HepG2 (cell line): ENCODE measurements around the gene FHL3. TPM values are rescaled to one million over a fixed set of nuclear protein-coding genes. Genes with fewer than 3 reads are reported as not detected.
A peak's percentile ranks its signal among the peaks of the same experiment; 100 is the strongest.

Experiments used
- ATF7 ChIP-seq, 2 experiments: fragments of 450-650 bp in 1 of 2; sonication (generic) in 1 of 2; formaldehyde crosslinking in 1 of 2; IDR thresholded peaks; 2 replicates each; pipeline versions ENCODE4 v1.4.0 to v1.6.1; 2016 to 2020; ENCODE audit warnings: antibody characterized with exemption in 1 of 2, mild to moderate bottlenecking in 1 of 2, missing genetic modification reagents in 1 of 2
- CBFB ChIP-seq: sonication (generic); formaldehyde crosslinking; IDR thresholded peaks from 2 replicates; pipeline ENCODE4 v1.4.0; 2020; ENCODE audit warnings: missing genetic modification reagents
- CC2D1A ChIP-seq: sonication (generic); formaldehyde crosslinking; IDR thresholded peaks from 2 replicates; pipeline ENCODE4 v1.8.1; 2023; ENCODE audit warnings: mild to moderate bottlenecking, missing genetic modification reagents
- MXD4 ChIP-seq: IDR thresholded peaks from 2 replicates; pipeline ENCODE4 v1.6.1; 2016; ENCODE audit warnings: mild to moderate bottlenecking, missing biosample characterization, missing genetic modification reagents
- SOX5 ChIP-seq: IDR thresholded peaks from 2 replicates; pipeline ENCODE4 v1.6.1; 2016; ENCODE audit warnings: borderline replicate concordance
- SRSF1 ChIP-seq: fragments of 200-400 bp; formaldehyde crosslinking; optimal IDR thresholded peaks from 2 replicates; pipeline ENCODE3; 2017; ENCODE audit warnings: mild to moderate bottlenecking, low read depth, low read length, moderate library complexity
- ZBTB26 ChIP-seq: IDR thresholded peaks from 2 replicates; pipeline ENCODE4 v1.6.1; 2016; ENCODE audit warnings: missing compliant biosample characterization, missing genetic modification reagents, borderline replicate concordance
- ZBTB40 ChIP-seq, 2 experiments: fragments of 450-650 bp in 1 of 2; sonication (generic) in 1 of 2; formaldehyde crosslinking in 1 of 2; IDR thresholded peaks; 2 replicates each; pipeline versions ENCODE4 v1.6.1 to v1.8.0; 2016 to 2022; ENCODE audit warnings: antibody characterized with exemption in 1 of 2, mild to moderate bottlenecking in 1 of 2, missing genetic modification reagents in 1 of 2
- ZNF333 ChIP-seq: sonication (generic); formaldehyde crosslinking; IDR thresholded peaks from 2 replicates; pipeline ENCODE4 v1.4.0; 2020; ENCODE audit warnings: mild to moderate bottlenecking, missing genetic modification reagents, borderline replicate concordance
- ZNF337 ChIP-seq: sonication (generic); formaldehyde crosslinking; IDR thresholded peaks from 2 replicates; pipeline ENCODE4 v1.5.1; 2020; ENCODE audit warnings: missing genetic modification reagents, low read depth, mild to moderate bottlenecking, borderline replicate concordance
- ZNF569 ChIP-seq: sonication (generic); formaldehyde crosslinking; IDR thresholded peaks from 2 replicates; pipeline ENCODE4 v1.5.0; 2020; ENCODE audit warnings: mild to moderate bottlenecking, missing genetic modification reagents, moderate library complexity, borderline replicate concordance
- polyA plus RNA-seq, 8 experiments: library from polyadenylated mRNA; depleted of rRNA in 3 of 8; stranded (reverse) in 7 of 8; unstranded in 1 of 8; fragments of >200 nt; fragmentation: Illumina TruSeq in 4 of 8; extraction: Trizol in 4 of 8; gene quantifications; 2 replicates each; pipeline versions ENCODE4 v1.2.1 to v1.2.3, GENCODE V29; 2011 to 2016; ENCODE audit warnings: low read depth in 4 of 8, missing spikeins in 1 of 8, mixed read lengths in 1 of 8; ENCODE audit not compliant: insufficient read depth in 1 of 8
- total RNA-seq, 5 experiments: library from RNA; depleted of rRNA; stranded (reverse); fragments of >200 nt; fragmentation: Illumina TruSeq; extraction: Trizol; gene quantifications; 2 replicates each; pipeline ENCODE4 v1.2.3, GENCODE V29; 2016; ENCODE audit warnings: low read depth in 1 of 5
- TF ChIP-seq, protein P1 (sequence below): sonication (generic); formaldehyde crosslinking; IDR thresholded peaks from 2 replicates; pipeline ENCODE4 v1.5.1; 2020; ENCODE audit warnings: missing genetic modification reagents, mild to moderate bottlenecking, borderline replicate concordance
- TF ChIP-seq, protein P2 (sequence below): sonication (generic); formaldehyde crosslinking; conservative IDR thresholded peaks from 2 replicates; pipeline ENCODE4 v1.4.0; 2020; ENCODE audit warnings: mild to moderate bottlenecking, missing genetic modification reagents, moderate library complexity

FHL3 gene
- total and polyA plus RNA-seq, 2 of the 13 experiments (the other 11 are each of a cell fraction or from before 2014, with no cell fraction given), result 2.8 to 6.6 TPM

DNA sequence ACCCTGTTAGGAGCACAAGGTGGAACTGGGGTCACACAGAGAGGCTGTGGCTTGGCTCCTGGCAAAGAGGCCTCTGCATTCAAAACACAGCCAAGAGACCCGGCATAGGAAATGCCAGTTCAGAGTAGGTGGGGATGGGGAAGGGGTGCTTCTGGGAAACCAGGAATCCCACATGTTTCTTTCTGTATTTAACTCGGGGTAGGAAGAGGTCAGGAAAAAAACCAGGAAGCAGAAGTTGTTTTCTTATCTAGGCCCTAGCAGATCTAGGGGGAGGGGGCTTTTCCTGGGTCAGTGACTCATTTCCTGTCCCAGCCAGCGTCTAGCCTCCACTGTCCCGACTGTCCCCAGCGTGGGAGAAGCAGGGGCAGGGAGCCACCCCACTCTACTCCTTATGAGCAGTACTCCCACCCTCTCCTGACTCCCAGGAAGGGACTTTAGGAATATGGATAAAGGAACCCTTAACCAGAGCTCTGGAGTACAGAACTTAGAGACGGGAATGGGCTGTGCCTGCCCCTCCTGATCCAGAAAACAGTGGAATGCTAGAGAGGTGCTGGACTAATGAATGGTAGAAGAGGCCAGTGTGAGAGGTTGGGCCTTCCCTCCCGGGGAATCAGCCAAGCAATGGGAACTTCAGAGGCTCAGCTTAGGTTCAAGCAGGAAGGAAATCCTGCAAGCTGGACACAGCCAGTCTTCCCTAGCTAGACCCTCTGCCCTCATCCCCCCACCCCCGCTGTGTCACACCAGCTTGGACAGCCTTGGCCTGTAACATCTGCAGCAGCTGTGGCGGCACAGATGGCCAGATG, 5.7 kb downstream of the FHL3 start (continued):
- TF ChIP-seq ZBTB40 (IDR thresholded peaks at IDR 0.05) (no peak), ZBTB40 (CRISPR knock-in tag; IDR thresholded peaks at IDR 0.05) (no peak), ATF7 (IDR thresholded peaks at IDR 0.05) (no peak), ATF7 (CRISPR knock-in tag; IDR thresholded peaks at IDR 0.05) (no peak; the same call in 1 of the 2 replicates), ZNF333 (CRISPR knock-in tag) (no peak), CC2D1A (CRISPR knock-in tag) (no peak), SRSF1 (no peak), ZBTB26 (CRISPR knock-in tag) (peak; percentile 90; the same call in 1 of the 2 replicates), ZNF337 (CRISPR knock-in tag) (no peak), ZNF569 (CRISPR knock-in tag) (no peak), SOX5 (CRISPR knock-in tag) (no peak), CBFB (CRISPR knock-in tag) (no peak), MXD4 (CRISPR knock-in tag) (no peak)
- TF ChIP-seq, protein P1, sequence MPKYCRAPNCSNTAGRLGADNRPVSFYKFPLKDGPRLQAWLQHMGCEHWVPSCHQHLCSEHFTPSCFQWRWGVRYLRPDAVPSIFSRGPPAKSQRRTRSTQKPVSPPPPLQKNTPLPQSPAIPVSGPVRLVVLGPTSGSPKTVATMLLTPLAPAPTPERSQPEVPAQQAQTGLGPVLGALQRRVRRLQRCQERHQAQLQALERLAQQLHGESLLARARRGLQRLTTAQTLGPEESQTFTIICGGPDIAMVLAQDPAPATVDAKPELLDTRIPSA, result no peak
- TF ChIP-seq, protein P2, sequence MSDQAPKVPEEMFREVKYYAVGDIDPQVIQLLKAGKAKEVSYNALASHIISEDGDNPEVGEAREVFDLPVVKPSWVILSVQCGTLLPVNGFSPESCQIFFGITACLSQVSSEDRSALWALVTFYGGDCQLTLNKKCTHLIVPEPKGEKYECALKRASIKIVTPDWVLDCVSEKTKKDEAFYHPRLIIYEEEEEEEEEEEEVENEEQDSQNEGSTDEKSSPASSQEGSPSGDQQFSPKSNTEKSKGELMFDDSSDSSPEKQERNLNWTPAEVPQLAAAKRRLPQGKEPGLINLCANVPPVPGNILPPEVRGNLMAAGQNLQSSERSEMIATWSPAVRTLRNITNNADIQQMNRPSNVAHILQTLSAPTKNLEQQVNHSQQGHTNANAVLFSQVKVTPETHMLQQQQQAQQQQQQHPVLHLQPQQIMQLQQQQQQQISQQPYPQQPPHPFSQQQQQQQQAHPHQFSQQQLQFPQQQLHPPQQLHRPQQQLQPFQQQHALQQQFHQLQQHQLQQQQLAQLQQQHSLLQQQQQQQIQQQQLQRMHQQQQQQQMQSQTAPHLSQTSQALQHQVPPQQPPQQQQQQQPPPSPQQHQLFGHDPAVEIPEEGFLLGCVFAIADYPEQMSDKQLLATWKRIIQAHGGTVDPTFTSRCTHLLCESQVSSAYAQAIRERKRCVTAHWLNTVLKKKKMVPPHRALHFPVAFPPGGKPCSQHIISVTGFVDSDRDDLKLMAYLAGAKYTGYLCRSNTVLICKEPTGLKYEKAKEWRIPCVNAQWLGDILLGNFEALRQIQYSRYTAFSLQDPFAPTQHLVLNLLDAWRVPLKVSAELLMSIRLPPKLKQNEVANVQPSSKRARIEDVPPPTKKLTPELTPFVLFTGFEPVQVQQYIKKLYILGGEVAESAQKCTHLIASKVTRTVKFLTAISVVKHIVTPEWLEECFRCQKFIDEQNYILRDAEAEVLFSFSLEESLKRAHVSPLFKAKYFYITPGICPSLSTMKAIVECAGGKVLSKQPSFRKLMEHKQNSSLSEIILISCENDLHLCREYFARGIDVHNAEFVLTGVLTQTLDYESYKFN, result peak; percentile 59
